Dedifferentiated amniotic fluid mesenchymal stem cell (primary cell): ENCODE data around the gene MEGF6.

Experiments used
- DNase-seq: peaks from one replicate; pipeline ENCODE4 v3.0.0-alpha.2; 2016; ENCODE audit errors: extremely low spot score

The MEGF6 gene

GRCh38 chr1:3645666-3646355, 34.5 kb upstream of the MEGF6 start:
- DNase-seq, result no peak

- DNase-seq, result no peak
Measured at GRCh38 chr1:3645247-3645646, 33.9 kb upstream of the MEGF6 start.

- DNase-seq, result no peak
Measured at GRCh38 chr1:3644273-3644672, 33.0 kb upstream of the MEGF6 start.

DNA sequence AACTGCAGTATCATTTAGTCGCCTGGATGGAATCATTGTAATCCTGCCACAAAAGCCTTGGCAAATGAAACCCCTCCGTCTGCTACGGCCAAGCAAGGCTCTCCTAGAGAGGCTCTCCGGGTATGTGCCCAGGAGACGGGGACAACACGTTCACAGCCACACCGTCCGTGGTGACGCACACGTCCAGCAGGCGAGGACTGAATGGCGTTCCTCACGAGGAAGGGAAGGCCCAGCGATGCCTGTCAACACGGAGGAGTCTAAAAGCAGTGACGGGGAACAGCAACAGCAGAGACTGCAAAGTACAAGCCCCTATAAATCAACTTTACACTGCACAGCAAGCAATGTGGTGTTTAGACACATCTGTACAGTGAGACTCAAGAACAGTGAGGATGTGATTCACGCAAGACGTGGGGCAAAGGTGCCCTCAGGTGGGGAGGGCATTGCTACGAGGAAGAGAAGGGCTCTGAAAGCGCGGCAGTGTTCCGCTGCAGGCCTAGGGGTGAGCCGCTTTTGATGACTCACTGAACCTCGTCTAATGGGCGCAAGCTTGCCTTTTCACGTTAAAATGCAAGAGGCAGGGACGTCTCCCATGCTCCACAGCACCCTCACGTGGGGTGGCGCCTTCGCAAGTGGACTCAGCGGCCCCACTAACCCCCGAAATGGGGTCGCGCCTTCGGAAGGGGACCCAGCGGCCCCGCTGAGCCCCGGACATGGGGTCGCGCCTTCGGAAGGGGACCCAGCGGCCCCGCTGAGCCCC, 31.8 kb upstream of the MEGF6 start:
- DNase-seq, result no peak

GRCh38 chr1:3641816-3642215, 30.5 kb upstream of the MEGF6 start:
- no peak for DNase-seq

DNA sequence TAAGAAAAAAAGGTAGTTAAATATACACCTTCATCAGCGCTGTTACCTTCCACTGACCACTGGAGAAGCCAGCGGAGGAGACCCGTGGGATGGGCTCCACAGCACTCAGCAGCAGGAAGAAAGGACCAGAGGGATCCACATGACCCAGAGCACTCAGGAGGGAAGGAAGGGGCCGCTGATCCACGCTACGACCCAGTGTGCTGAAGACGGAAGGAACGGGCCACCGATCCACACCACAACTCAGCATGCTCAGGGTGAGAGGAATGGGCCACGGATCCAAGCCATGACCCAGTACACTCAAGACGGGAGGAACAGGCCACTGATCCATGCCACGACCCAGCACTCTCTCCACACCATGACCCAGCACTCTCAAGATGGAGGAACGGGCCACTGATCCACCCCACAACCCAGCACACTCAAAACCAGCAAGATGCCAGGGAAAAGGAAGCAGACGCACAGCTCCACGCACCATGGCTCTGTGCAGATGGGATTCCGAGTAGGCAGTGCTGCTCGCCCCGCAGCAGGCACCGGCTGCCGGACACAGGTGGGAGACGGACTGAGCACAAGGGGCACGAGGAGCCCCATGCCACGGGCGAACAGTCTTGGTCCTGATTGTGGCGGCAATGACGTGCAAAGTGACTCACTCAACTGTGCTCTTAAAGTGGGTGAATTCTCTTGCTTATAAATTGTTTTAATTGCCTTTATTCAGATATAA, 29.9 kb upstream of the MEGF6 start:
- no peak for DNase-seq

GRCh38 chr1:3640121-3640837, 29.0 kb upstream of the MEGF6 start:
- no peak for DNase-seq

GRCh38 chr1:3639397-3639911, 28.1 kb upstream of the MEGF6 start:
- no peak for DNase-seq

DNA sequence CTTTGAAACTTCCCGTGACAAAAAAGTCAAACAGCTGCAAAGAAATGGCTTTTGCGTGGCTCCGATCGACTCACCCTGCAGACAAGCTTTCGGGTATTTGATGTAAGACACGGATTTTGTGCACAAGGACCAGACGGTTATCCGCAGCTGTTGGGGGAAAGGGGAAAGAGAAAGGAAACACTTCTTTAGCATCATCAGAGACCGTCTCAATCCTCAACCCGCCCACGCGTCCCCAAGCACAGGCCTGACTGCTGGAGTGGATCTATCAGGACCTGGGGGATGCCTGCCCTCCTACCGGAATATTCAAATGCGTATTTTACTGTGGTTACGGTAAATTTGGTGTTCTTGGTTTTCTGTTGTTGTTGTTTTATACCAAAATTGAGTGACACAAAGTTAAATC, 27.4 kb upstream of the MEGF6 start:
- DNase-seq, result no peak

DNA sequence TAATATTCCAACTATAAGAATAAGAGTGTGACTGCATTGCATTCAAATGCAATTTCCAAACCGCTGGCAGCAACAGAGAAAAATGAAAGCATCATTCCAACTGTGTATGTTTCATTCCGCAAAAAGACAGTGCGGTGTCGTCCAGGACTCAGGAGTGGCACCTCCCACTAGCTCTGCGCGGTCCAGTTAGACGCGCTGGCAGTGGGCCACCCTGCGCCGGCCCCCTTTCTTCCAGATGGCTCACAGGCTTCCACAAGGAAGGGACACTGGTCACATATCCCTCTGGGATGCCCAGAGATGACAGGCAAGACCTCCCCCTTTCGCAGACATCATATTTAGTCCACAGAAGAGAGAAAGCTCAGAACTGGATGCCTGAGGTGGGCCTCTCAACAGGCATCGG, 26.7 kb upstream of the MEGF6 start:
- no peak for DNase-seq

DNA sequence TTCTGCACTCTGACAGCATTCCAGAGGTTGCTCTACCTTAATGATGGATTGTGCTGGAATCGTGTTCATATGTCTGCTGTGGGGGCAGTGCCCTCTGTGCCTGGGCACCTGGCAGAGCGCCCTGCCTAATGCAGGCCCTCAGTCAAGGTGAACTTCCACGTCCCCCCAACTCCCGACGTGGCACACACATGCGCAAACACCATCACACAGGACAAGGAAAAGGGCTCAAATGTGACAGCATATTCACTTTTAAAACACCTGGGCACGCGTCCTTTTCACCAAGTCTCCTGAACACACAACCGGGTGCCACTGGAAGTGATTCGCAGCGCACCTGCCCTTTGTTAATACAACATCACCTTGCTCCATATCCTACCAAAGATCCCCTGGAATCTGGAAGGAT, 25.2 kb upstream of the MEGF6 start:
- no peak for DNase-seq

DNA sequence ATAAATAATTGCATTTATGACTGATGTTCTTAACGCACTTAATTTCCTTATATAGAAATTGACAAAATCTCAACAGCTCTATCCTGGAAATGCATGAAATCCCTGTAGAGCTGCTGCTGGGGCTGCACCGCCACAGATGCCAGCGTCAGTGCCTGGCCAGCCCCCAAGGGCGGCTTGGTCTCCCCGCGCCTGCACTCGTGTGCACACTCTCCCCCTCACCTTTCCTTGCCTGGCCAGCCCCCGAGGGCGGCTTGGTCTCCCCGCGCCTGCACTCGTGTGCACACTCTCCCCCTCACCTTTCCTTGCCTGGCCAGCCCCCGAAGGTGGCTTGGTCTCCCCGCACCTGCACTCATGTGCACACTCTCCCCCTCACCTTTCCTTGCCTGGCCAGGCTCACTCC, 24.8 kb upstream of the MEGF6 start:
- DNase-seq, result no peak

GRCh38 chr1:3634059-3634800, 22.9 kb upstream of the MEGF6 start:
- DNase-seq, result no peak

DNA sequence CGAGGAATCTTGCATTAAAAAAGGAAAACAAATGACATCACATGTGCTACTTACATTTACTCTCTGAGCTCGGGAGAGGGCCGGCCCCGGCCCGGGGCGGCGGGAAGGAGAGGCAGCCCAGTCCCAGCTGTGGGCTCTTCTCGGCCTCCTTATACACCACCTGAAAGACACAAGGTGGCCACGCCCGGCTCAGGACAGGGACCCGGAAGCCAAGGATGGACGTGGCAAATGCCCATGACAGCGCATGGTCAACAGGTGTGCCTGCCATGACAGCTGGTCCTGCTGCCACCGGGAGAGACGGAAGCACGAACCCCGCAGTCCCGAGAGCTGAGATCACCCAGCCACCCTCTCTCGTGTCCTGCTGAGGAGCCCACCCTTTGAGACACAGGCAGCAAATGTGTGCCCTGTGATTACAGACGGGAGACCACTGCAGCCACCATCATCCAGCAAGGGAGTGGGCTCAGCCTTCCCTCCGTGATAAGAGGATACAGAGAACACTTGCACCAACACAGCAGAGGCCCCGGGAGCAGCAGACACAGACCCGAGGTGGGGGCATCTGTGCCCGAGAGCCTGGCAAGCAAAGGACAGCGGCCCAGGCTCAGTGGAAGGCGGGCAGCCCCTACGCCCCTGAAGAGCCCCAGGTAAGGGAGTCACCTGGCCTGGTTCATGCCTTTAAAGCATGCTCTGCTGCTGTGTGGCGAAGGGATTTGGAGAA, 22.2 kb upstream of the MEGF6 start:
- DNase-seq, result no peak

- DNase-seq, result no peak
Measured at GRCh38 chr1:3632716-3633343, 21.5 kb upstream of the MEGF6 start.

GRCh38 chr1:3632298-3632697, 21.0 kb upstream of the MEGF6 start:
- DNase-seq, result no peak

- no peak for DNase-seq
Measured at GRCh38 chr1:3631320-3632260, 20.3 kb upstream of the MEGF6 start.

GRCh38 chr1:3630914-3631313, 19.6 kb upstream of the MEGF6 start:
- DNase-seq, result no peak

- DNase-seq, result no peak
Measured at GRCh38 chr1:3630161-3630611, 18.9 kb upstream of the MEGF6 start.
